Inflammatory macrophage (primary cell): ENCODE results near the gene CFAP58.

ENCODE experiments used
- DNase-seq, 2 donors: peaks; one replicate each; pipeline ENCODE4 v3.0.0-alpha.2; 2020 to 2022

The CFAP58 gene

DNA sequence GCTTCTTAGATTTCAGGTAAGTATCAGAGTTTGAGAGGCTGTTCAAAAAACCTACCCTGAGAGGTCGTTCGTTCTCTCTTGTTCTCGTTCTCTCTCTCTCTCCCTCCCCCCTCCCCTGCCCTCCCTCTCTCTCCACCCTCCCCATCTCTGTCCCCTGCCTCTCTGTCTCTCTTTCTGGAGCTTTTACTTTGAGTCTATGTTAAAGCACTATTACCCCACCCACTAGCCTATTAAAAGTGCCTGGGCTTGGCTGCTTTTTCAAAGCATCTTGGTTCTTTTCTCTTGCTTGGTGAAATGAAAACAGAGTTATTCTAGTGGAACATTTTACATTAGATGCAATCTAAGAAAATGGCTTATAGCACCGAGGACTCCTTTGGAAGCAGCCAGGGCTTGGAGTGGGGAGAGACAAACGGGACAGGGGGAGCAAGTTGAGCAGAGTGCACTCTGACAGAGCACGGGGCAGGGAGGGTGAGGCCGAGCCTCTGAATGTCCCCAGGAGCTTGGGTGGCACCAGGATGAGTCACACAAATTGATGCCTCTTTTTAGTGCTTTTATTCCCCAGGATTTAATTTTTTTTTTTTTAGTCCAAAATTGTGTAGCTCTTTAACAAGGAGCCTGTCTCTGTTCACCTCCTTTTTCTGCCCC is 134.3 kb downstream of the CFAP58 start:
- DNase-seq = no peak

DNA sequence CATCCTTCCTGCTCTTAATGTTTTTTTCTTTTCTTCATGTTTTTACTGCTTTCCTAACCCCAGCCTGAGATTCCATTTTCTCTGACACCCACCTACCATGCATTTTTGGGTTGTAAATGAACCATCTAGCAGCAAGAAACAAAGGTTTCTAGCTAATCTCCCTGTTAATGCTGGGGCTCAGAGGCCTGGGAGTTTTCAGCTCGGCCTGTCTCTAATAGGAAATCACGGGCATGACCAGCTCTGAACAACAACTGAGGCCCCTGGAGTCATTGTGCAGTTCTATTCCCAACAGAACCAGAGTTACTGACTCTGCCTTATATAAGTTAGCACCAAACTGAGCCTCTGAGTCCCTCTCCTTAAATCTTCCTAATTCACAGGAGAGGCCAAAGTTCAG is 134.8 kb downstream of the CFAP58 start:
- DNase-seq = no peak

DNA sequence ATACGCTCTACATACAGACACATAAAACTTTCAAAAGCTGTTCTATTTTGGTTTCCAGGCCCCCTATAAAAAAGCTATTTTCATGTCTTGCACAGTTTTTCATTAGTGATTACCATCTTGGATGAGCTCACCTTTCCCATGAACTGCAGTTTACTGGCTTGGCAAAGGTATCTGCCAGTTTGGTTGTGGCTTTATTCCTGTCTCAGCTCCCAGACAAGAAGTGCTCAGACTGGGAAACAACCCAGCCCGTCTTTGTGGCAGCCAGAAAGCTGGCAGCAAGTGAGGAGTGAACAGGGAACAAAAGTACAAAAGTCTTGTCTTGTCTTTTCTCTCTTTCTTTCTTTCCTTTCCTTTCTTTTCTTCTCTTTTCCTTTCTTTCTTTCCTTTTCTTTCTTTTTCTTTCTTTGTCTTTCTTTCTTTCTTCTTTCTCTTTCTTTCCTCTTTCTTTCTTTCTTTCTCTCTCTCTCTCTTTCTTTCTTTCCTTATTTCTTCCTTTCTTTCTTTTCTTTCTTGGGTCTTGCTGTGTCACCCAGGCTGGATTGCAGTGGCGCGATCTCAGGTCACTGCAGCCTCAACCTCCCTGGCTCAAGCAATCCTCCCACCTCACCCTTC is 138.8 kb downstream of the CFAP58 start:
- no peak for DNase-seq

DNA sequence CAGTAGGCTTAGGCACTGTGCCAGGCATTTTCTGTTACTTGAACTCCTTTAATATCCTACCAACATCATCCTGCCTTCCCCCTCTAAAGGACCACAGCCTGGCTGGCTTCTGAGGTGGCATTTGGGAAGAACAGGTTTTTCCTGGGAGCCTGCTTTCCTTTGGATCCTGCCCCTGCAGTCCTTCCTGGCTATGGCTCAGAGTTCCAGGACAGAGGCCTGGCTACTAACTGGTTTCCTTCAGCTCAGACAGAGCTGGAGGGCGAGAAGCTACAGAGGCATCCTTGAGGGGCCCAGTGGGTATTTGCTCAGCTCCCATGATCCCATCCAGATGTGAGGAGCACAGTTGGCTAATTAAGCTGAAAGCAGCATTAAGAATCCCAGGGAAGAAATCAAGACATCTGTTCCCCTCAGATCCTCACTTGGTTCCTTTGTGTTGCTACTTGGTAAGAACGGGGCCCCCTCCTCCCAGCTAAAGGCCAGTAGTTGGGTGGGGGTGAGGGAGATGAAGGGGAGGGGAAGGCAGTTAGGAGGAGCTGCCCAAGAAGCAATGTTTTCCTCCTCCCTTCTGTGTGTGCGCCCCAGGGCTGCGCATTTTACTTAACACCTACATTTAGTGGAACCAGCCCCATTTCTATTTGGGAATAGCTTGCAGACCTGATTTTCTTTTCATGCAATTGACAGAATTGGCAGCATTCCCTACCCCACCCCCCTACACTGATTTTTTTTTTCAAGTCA is 144.9 kb downstream of the CFAP58 start:
- no peak for DNase-seq

DNA sequence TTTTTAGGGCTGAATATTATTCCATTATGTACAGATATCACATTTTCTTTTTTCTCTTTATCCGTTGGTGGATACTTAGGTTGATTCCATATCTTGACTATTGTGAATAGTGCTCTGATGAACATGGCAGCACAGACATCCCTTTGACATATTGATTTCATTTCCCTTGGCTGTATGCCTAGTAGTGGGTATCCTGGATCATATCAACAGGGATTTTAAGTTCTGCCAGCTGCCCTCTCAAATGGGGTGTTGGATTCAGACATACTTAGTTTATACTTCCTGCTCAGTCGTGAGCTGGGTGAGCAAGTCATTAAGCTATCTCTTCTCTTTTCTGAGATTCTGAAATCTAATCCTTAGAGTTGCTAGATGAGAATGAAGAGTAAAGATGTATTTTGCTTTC is 147.8 kb downstream of the CFAP58 start:
- no peak for DNase-seq

DNA sequence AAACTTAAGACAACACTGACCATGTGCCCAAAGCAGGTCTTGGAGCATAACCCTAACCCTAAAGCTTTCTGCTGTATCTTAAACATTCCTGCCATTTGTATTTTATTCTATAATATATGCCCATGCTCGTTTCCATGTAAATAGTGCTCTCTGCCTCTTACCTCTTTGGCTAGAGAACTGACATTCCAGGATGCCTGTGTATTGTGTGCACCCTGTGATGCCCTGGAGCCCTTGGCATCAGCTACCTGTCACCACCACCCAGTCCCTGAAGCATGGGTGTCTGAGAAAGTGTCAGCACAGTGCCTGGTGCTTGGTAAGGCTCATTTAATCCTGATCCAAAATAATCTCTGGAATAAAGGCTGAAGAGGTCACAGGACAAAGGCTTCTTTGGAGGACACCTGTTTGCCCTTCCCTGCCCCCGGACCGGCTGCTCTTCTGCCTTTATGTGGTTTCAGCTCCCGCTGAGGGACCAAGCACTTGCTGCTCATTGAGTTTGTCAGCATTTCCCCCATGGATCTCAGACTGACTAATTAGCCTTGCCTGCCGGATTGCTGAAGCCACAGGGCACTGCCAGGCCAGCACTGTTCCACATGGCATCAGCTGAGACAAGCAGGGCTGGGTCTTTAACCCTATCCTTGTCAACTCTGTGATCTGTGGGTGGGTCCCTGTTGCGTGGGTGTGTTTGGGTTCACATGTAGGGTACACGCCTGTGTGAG is 148.4 kb downstream of the CFAP58 start:
- no peak for DNase-seq

DNA sequence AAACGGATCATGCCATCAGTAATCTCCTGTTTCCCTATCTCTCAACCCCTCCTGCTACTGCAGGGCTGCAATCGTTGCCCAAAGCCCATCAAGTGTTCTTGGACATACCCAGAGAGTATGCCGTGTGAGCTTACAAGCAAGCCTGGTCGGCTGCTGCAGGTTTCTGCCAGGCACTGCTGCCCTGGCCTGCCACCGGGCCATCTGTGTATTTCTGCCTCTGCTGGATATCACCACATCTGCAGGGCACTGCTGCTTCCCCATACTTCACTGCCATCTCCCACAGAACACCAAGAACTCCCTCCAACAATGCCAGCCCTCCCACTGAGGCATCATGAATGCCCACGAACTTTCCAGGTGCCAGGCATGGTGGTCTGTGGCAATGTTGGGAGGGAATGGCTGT is 149.3 kb downstream of the CFAP58 start:
- no peak for DNase-seq
